Upper lobe of right lung (tissue), 1 donor: ENCODE measurements around the gene RBKS. TPM values are rescaled to one million over a fixed set of nuclear protein-coding genes. Genes with fewer than 3 reads are reported as not detected.

Experiments used
- ATAC-seq: fragments of 200-7000 bp; cut with Tn5 transposase; one replicate; pipeline ENCODE4 v1.9.1; 2020; ENCODE audit warnings: mild to moderate bottlenecking, moderate library complexity
- DNase-seq: peaks from one replicate; pipeline ENCODE4 v3.0.0-alpha.2; 2020
- H3K27ac ChIP-seq: fragments of 200-600 bp; one replicate; pipeline ENCODE4 v1.8.0; 2022
- H3K27me3 ChIP-seq: fragments of 200-600 bp; one replicate; pipeline ENCODE4 v1.8.0; 2022; ENCODE audit warnings: mild to moderate bottlenecking
- H3K36me3 ChIP-seq: fragments of 200-600 bp; one replicate; pipeline ENCODE4 v1.8.0; 2022
- H3K4me1 ChIP-seq: fragments of 200-600 bp; one replicate; pipeline ENCODE4 v1.8.0; 2022
- H3K4me3 ChIP-seq: fragments of 200-600 bp; one replicate; pipeline ENCODE4 v1.8.0; 2022; ENCODE audit warnings: mild to moderate bottlenecking
- H3K9me3 ChIP-seq: fragments of 200-600 bp; one replicate; pipeline ENCODE4 v1.8.0; 2022
- intact Hi-C: fragments of 100-400 bp; cut with DNase I; formaldehyde crosslinking; loops from one replicate; pipeline ENCODE4 v1.11.0; 2022
- total RNA-seq: library from RNA; stranded (reverse); fragmentation: NEBNext Ultra II Directional; extraction: Animal tissue kit (Norgen Biotek cat#: 25700); gene quantifications from one replicate; pipeline ENCODE4 v1.2.1, GENCODE V29; 2021
- TF ChIP-seq, protein P1 (sequence below): fragments of 200-600 bp; IDR thresholded peaks from one replicate; pipeline ENCODE4 v1.8.0; 2022; ENCODE audit warnings: antibody characterized with exemption
- donor health status: DM: no; HTN: yes; CAD: no; lungs with severe emphysema.

Gene RBKS
- total RNA-seq, 1 donor from 2014 or later, result 1.9 TPM

DNA sequence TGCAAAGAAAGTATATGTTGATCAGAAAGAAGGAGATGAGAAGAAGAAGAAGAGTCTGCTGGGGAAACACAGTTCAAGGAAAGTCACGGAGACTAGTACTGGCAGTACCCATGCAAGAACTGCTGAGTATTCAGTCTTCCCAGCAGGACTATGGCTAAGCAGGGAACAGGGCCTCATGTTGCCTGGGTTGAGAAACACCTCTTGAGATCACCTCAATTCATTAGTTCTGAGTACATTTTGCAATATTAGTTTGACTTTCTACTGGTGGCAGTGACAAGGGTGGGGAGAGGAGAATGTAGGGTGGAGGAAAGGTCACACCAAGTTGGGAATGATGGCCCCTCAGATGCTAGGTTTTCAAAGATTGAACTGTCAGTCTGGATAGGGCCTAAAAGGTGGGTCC is 68.1 kb downstream of the RBKS start:
- Histone ChIP-seq H3K27ac (no peak overlapping the region), H3K27me3 (no peaks in the 10 kb centered on the region), H3K36me3 (no peaks in the 10 kb centered on the region), H3K9me3 (no peaks in the 10 kb centered on the region), H3K4me1 (no peaks in the 10 kb centered on the region), H3K4me3 (no peak overlapping the region)
- TF ChIP-seq, protein P1, sequence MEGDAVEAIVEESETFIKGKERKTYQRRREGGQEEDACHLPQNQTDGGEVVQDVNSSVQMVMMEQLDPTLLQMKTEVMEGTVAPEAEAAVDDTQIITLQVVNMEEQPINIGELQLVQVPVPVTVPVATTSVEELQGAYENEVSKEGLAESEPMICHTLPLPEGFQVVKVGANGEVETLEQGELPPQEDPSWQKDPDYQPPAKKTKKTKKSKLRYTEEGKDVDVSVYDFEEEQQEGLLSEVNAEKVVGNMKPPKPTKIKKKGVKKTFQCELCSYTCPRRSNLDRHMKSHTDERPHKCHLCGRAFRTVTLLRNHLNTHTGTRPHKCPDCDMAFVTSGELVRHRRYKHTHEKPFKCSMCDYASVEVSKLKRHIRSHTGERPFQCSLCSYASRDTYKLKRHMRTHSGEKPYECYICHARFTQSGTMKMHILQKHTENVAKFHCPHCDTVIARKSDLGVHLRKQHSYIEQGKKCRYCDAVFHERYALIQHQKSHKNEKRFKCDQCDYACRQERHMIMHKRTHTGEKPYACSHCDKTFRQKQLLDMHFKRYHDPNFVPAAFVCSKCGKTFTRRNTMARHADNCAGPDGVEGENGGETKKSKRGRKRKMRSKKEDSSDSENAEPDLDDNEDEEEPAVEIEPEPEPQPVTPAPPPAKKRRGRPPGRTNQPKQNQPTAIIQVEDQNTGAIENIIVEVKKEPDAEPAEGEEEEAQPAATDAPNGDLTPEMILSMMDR, result no peak
- no peak for DNase-seq
- intact Hi-C loops, result no loop called here
- ATAC-seq, result peak; percentile 93

DNA sequence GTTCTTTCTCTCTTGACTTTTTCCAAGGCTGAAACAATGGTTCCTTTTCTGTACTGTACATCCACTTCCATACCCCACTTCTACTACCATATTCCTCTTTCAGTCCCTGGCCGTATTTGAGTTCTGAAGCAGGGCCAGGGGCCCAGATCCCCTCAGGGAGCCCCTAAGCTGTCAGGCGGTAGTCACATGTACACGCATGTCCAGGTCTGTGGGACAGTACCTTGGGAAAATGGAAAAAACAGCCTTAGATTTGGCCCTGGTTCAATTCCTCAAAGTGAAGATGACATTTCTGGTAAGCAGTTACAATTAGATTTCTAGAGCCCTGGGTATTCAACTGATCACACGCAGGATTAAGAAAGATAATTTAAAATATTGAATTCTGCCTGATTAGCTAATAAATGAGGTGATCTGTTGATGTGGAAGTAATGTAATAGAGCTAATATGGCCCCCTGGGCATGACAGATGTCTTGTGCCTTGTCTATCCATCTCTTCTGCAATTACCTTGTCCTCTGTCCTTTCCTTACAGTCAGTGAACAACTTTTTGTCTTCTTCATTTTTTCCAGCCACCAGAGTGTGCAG is 74.2 kb downstream of the RBKS start:
- Histone ChIP-seq H3K27ac (no peak overlapping the region), H3K9me3 (no peaks in the 10 kb centered on the region), H3K27me3 (no peaks in the 10 kb centered on the region), H3K4me1 (no peaks in the 10 kb centered on the region), H3K4me3 (no peak overlapping the region), H3K36me3 (no peaks in the 10 kb centered on the region)
- DNase-seq (no peak), ATAC-seq (no peak)
- TF ChIP-seq, protein P1, result no peak
- intact Hi-C loops, result no loop called here

DNA sequence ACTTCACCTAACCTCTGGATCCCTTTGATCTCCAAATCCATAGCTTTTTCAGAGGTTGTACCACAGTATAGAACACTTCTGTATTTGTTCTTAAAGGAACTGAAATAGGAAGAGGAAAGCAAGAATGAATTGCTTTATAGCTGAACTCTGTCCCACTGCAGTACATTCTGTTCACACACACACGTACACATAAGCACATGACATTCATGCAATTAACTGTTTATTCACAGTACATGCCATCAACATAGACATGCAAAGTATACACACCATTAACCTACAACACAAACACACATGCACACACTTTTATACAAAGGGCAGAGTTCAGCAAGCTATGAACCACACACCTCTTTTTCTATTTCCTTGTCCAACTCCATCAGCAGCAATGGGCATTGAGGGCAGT is 75.4 kb downstream of the RBKS start:
- Histone ChIP-seq H3K27me3 (no peaks in the 10 kb centered on the region), H3K9me3 (no peaks in the 10 kb centered on the region), H3K36me3 (no peaks in the 10 kb centered on the region), H3K4me3 (no peak overlapping the region), H3K4me1 (peaks cover 3% of the 10 kb centered on the region), H3K27ac (no peak overlapping the region)
- intact Hi-C loops, result no loop called here
- TF ChIP-seq, protein P1, result no peak
- DNase-seq (no peak), ATAC-seq (peak; percentile 49)

DNA sequence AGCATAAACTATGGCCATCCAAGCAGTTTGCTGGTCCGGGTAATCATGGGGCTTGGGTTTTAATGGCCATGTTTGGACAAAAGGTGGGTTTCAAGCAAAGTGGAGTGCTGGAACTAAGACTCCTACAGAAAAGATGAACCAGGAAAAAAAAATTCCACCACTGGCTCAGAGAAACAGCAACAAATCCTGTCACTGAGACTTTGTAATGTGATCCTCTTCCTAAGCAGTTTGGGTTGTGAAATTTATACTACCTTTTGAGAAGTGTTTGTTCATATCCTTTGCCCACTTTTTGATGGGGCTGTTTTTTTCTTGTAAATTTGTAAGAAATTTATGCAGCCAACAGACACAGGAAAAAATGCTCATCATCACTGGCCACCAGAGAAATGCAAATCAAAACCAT is 78.4 kb downstream of the RBKS start:
- H3K27ac ChIP-seq, result no peak overlapping the region
- ATAC-seq, result no peak
- no peak overlapping the region for H3K4me3 ChIP-seq
- peaks cover 15% of the 10 kb centered on the region for H3K4me1 ChIP-seq
- no peaks in the 10 kb centered on the region for H3K36me3 ChIP-seq
- TF ChIP-seq, protein P1, result no peak
- DNase-seq, result no peak
- H3K27me3 ChIP-seq, result no peaks in the 10 kb centered on the region
- intact Hi-C loops, result no loop called here
- H3K9me3 ChIP-seq, result no peaks in the 10 kb centered on the region

DNA sequence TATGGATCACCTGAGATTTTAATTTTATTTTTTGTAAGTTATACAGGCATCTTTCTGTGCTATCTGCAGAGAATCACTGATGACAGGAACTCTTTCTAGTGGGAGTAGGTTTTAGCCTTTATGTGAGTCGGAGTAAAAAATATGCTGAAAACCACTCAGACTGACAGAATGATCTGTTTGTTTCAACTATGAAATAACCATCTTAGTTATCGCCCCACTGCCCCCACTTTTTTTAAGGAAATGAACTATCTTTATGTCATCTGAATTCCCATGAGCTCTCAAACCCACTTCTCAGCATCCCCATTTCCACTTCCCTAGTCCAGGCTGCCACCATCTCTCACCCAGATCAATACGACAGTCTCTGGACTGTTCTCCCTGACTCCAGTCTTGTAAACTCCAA is 79.7 kb downstream of the RBKS start:
- intact Hi-C loops, result no loop called here
- Histone ChIP-seq H3K27me3 (no peaks in the 10 kb centered on the region), H3K4me3 (no peak overlapping the region), H3K9me3 (no peaks in the 10 kb centered on the region), H3K4me1 (peaks cover 15% of the 10 kb centered on the region), H3K36me3 (no peaks in the 10 kb centered on the region), H3K27ac (no peak overlapping the region)
- DNase-seq, result no peak
- TF ChIP-seq, protein P1, result no peak
- ATAC-seq, result no peak

DNA sequence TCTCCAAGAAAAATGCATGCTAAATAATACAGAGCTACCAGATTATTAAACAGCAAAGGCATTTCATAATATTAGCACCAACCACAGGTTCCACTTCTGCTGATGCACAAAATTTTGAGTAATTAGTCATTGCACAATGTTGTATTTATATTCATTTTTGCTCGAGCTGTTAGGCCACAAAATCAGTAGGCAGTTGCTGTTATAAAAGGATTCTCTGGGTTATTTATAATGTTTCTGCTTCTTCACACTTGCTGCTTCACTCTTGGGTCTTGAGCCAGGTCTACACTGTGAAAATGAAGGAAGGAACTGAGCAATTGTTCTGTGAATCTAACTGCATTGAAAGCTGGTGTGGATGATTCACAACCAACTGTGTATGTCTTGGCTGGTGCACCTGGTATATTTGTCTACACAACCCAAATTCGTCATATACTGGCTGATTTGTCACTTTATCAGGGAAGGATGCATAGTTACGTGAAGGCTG is 80.4 kb downstream of the RBKS start:
- H3K4me1 ChIP-seq, result peaks cover 15% of the 10 kb centered on the region
- intact Hi-C loops, result no loop called here
- H3K36me3 ChIP-seq, result no peaks in the 10 kb centered on the region
- no peaks in the 10 kb centered on the region for H3K27me3 ChIP-seq
- H3K27ac ChIP-seq, result no peak overlapping the region
- no peak overlapping the region for H3K4me3 ChIP-seq
- no peaks in the 10 kb centered on the region for H3K9me3 ChIP-seq
- no peak for DNase-seq
- TF ChIP-seq, protein P1, result no peak
- ATAC-seq, result peak; percentile 41
